GM12873 (cell line): ENCODE data around the gene SOX6.

Experiments used
- TF ChIP-seq, protein P1 (sequence below): IDR thresholded peaks from 2 replicates; pipeline ENCODE4 v1.5.1; 2012; ENCODE audit warnings: low read depth, mild to moderate bottlenecking, moderate library complexity, low read length, control low read depth; ENCODE audit not compliant: insufficient read depth; ENCODE audit errors: missing control alignments

SOX6 gene

GRCh38 chr11:16049611-16050010, 306.7 kb downstream of the SOX6 start:
- TF ChIP-seq, protein P1, sequence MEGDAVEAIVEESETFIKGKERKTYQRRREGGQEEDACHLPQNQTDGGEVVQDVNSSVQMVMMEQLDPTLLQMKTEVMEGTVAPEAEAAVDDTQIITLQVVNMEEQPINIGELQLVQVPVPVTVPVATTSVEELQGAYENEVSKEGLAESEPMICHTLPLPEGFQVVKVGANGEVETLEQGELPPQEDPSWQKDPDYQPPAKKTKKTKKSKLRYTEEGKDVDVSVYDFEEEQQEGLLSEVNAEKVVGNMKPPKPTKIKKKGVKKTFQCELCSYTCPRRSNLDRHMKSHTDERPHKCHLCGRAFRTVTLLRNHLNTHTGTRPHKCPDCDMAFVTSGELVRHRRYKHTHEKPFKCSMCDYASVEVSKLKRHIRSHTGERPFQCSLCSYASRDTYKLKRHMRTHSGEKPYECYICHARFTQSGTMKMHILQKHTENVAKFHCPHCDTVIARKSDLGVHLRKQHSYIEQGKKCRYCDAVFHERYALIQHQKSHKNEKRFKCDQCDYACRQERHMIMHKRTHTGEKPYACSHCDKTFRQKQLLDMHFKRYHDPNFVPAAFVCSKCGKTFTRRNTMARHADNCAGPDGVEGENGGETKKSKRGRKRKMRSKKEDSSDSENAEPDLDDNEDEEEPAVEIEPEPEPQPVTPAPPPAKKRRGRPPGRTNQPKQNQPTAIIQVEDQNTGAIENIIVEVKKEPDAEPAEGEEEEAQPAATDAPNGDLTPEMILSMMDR = no peak

DNA sequence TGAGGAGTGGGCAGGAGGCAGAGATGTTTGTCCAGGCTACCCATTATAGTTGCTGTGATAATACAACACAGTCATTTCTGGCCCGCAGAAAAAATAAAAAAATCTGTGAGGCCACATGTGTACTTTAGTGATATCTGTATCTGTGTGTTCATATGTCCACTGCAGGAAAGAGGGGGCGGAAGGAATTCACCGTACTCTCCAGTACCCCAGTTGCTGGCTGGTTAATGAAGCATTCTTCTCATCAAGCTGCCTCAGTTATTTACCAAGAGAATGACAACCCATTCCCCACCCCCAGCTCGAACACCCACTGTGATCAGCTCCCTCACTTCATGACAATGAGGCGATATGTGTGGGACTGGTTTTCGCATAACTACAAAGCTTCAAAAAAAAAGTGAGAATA, 309.3 kb downstream of the SOX6 start:
- TF ChIP-seq, protein P1 = no peak

- TF ChIP-seq, protein P1 = no peak
These were observed 312.7 kb downstream of the SOX6 start for GRCh38 chr11:16043617-16044016.

DNA sequence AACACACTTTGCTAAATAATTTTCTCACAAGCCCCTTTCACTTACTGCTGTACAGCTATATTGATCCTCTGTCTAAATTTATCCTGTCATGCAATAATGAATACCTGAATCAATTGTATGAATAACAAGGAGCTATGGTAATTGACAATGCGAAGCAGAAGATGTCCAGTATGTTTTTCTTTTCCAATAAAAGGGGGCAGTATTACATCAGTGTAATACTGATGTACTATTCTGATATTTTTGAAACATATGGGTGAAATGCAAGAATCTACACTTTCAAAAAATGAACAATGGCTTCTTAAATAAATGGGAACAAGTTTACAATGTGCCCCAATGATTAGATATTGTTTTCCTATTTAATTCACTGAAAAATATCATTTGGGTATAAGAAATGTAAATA, 315.1 kb downstream of the SOX6 start:
- TF ChIP-seq, protein P1 = no peak

GRCh38 chr11:16040151-16040550, 316.2 kb downstream of the SOX6 start:
- TF ChIP-seq, protein P1 = no peak

- TF ChIP-seq, protein P1 = no peak
These were observed 319.2 kb downstream of the SOX6 start for GRCh38 chr11:16037179-16037578.

DNA sequence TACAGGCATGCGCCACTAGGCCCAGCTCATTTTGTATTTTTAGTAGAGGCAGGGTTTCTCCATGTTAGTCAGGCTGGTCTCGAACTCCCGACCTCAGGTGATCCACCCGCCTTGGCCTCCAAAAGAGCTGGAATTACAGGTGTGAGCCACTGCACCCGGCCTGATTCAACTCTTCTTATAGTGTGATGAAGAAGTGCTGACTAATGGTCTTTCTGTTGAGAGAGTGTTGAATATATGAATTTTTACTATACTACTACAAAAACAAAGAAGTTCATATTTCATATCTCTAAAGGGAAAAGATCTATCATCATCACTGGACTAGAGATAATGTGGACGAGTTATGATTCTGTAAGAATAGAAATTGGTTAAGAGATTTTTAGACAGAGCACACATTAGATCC, 320.1 kb downstream of the SOX6 start:
- TF ChIP-seq, protein P1 = no peak
